ENCODE results near the gene SLC35G1.

DNA sequence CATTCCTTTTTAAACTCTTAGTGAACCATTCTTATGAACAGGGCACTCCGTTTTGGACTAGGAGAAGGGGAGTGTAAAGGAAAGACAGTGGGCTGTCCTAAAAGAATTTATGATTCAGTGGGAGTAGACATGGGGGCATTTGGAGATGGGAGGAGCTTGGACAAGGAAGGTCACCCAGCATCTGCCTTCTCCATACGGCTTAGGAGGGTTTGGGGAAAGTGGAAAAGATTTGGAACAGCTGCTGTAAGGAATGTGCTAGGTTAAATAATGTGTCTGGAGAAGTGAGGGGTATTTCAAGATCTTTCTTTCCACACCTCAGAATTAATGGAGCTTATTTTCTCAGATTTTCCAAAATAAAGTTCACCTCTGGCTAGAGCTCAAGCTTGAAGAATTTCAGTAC, 24.0 kb downstream of the SLC35G1 start:
- TF ChIP-seq EZH2phosphoT487 (IDR thresholded peaks at IDR 0.05; ENCODE audit: insufficient read depth, low read depth), result no peak
- no peak for TF ChIP-seq EZH2 (IDR thresholded peaks at IDR 0.05; ENCODE audit: insufficient read depth, poor library complexity, severe bottlenecking)
